A549 (cell line): ENCODE results near the gene MARCHF10. TPM values are rescaled to one million over a fixed set of nuclear protein-coding genes. Genes with fewer than 3 reads are reported as not detected.

Experiments
- ATAC-seq, 2 experiments: fragments of 200-7000 bp in 1 of 2; fragments of >200 bp in 1 of 2; cut with Nextera tagmentation in 1 of 2; cut with Tn5 transposase in 1 of 2; 3 replicates each; pipeline versions ENCODE4 v1.8.0 to v1.9.1; 2018 to 2020; ENCODE audit warnings: mild to moderate bottlenecking in 1 of 2, moderate library complexity in 1 of 2
- CTCF ChIA-PET: fragments of 300-600 bp; sonication (Branson Sonifier 250); formaldehyde crosslinking; extraction: SDS; loops from one replicate; lab custom pipeline; 2021; ENCODE audit warnings: antibody characterized with exemption, inconsistent platforms; lab: Yijun Ruan, JAX
- POLR2A ChIA-PET: fragments of 350-600 bp; formaldehyde crosslinking; extraction: SDS; loops from one replicate; lab custom pipeline; 2021; ENCODE audit warnings: antibody characterized with exemption, inconsistent platforms; lab: Yijun Ruan, JAX
- DNase-seq, 2 experiments: peaks; one replicate each; pipeline versions ENCODE4 v3.0.0 to v3.0.0-alpha.2; 2011 to 2016; ENCODE audit warnings: low read depth in 1 of 2, low spot score in 1 of 2
- FAIRE-seq: peaks from 2 replicates; lab custom pipeline; 2011; peaks lifted over from hg19 to GRCh38; lab: Jason Lieb, UNC
- H3K27ac ChIP-seq, 2 experiments: fragments of >200 bp; sonication (Bioruptor Twin); formaldehyde crosslinking; 3 replicates each; pipeline ENCODE4 v1.5.1; 2016 to 2017
- H3K4me1 ChIP-seq: fragments of >200 bp; sonication (Bioruptor Twin); formaldehyde crosslinking; 3 replicates; pipeline ENCODE4 v1.6.1; 2016
- H3K4me2 ChIP-seq: fragments of >200 bp; sonication (Bioruptor Twin); formaldehyde crosslinking; 3 replicates; pipeline ENCODE4 v1.6.1; 2016
- H3K4me3 ChIP-seq: fragments of >200 bp; sonication (Bioruptor Twin); formaldehyde crosslinking; 3 replicates; pipeline ENCODE4 v1.5.1; 2016
- H3K9me3 ChIP-seq: fragments of >200 bp; sonication (Bioruptor Twin); formaldehyde crosslinking; 3 replicates; pipeline ENCODE4 v1.6.1; 2016
- CBX2 ChIP-seq: fragments of 200-600 bp; sonication (generic); IDR thresholded peaks from 2 replicates; pipeline ENCODE4 v1.6.1; 2016; ENCODE audit warnings: low read depth, mild to moderate bottlenecking, borderline replicate concordance
- CHD4 ChIP-seq: fragments of 200-600 bp; sonication (generic); IDR thresholded peaks from 2 replicates; pipeline ENCODE4 v1.6.1; 2016; ENCODE audit warnings: antibody characterized with exemption, mild to moderate bottlenecking, borderline replicate concordance
- E2F6 ChIP-seq: IDR thresholded peaks from 2 replicates; pipeline ENCODE4 v1.6.1; 2012; ENCODE audit warnings: low read depth, borderline replicate concordance
- EHMT2 ChIP-seq: fragments of 200-600 bp; sonication (generic); IDR thresholded peaks from 2 replicates; pipeline ENCODE4 v1.6.1; 2016; ENCODE audit warnings: antibody characterized with exemption, low read depth, mild to moderate bottlenecking, moderate library complexity
- FOSB ChIP-seq: fragments of 250-450 bp; sonication (Bioruptor Pico); IDR thresholded peaks from 2 replicates; pipeline ENCODE4 v1.5.0; 2020; ENCODE audit warnings: mild to moderate bottlenecking, moderate library complexity
- FOXS1 ChIP-seq: fragments of 250-450 bp; sonication (Bioruptor Pico); IDR thresholded peaks from 2 replicates; pipeline ENCODE4 v1.5.0; 2020; ENCODE audit warnings: mild to moderate bottlenecking, moderate library complexity
- HDAC2 ChIP-seq: fragments of 200-600 bp; sonication (generic); IDR thresholded peaks from 2 replicates; pipeline ENCODE4 v1.6.1; 2016
- HOXB5 ChIP-seq: fragments of 250-450 bp; sonication (Bioruptor Pico); IDR thresholded peaks from 2 replicates; pipeline ENCODE4 v1.5.0; 2020; ENCODE audit warnings: mild to moderate bottlenecking, moderate library complexity
- JUNB ChIP-seq: fragments of >200 bp; sonication (Bioruptor Twin); formaldehyde crosslinking; IDR thresholded peaks from 2 replicates; pipeline ENCODE4 v1.6.1; 2016
- MAFK ChIP-seq: fragments of 450-650 bp; IDR thresholded peaks from 2 replicates; pipeline ENCODE4 v1.6.1; 2014; ENCODE audit not compliant: partially characterized antibody
- POLR2AphosphoS2 ChIP-seq: conservative IDR thresholded peaks from 2 replicates; pipeline ENCODE4 v1.6.1; 2012; ENCODE audit warnings: low read length, improper control_type of control experiment, inconsistent platforms
- RCOR1 ChIP-seq: fragments of 150-350 bp; IDR thresholded peaks from 2 replicates; pipeline ENCODE4 v1.6.1; 2014; ENCODE audit warnings: antibody characterized with exemption, low read length, low read depth
- TP53 ChIP-seq: fragments of 250-450 bp; sonication (Bioruptor Pico); IDR thresholded peaks from 2 replicates; pipeline ENCODE4 v1.5.0; 2021; ENCODE audit warnings: mild to moderate bottlenecking, moderate library complexity
- ZC3H11A ChIP-seq: fragments of 450-650 bp; IDR thresholded peaks from 2 replicates; pipeline ENCODE4 v1.6.1; 2014; ENCODE audit warnings: antibody characterized with exemption, mild to moderate bottlenecking
- WGBS: methylation state at CpG from one replicate; pipeline ENCODE4 v1.1.6; 2017; ENCODE audit errors: missing lambda C conversion rate; 5-methylcytosine and 5-hydroxymethylcytosine counted together
- polyA plus RNA-seq, 4 experiments: library from polyadenylated mRNA; depleted of rRNA in 3 of 4; stranded (reverse); fragments of >200 nt; fragmentation: RNase III in 1 of 4; extraction: RNeasy Plus Mini Kit Qiagen cat#74134 plus additional on column Dnase treatment in 1 of 4; gene quantifications; 2 replicates in 3 of 4; 3 replicates in 1 of 4; pipeline ENCODE4 v1.2.3, GENCODE V29; 2011 to 2017
- TF ChIP-seq, protein P1 (sequence below): fragments of >200 bp; sonication (Bioruptor Twin); formaldehyde crosslinking; IDR thresholded peaks from 3 replicates; pipeline ENCODE4 v1.6.1; 2016
- TF ChIP-seq, protein P2 (sequence below): fragments of >200 bp; sonication (Bioruptor Twin); formaldehyde crosslinking; IDR thresholded peaks from 3 replicates; pipeline ENCODE4 v1.5.1; 2016

Gene MARCHF10
- polyA plus RNA-seq, 2 of the 4 experiments (the other 2 are of a cell fraction) = 0.43 to 0.57 TPM

DNA sequence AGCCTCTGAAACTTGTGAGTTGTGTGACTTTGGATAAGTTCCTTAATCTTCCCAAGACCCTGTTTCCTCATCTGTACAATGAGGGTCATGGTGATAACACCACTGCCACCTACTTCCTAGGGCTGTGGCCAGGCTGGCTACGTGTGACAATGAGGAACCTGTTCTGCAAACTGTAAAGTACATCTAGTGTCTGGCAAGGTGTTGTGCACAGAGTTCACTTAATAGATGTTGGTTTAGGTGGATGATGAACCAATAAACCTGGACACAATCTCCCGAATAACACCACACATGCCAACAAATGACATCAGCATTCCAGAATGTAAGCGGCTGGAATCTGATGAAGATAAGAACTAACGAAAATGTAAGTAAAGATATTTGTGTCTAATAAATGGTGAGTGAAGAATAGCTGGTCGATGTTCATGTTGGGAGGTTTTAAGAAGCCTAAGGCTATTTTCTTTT lies 82.3 kb downstream of the MARCHF10 start:
- ATAC-seq = no peak; a peak in 1 of 6 replicates
- 45% methylated on average over 5 of the region's 5 CpGs for WGBS
- CTCF ChIA-PET = interaction anchor here (0.9 to 1.3 kb wide), 2 partner anchors 53 to 680 kb away, joined by 4 read pairs; no protein-coding TSS in a partner anchor
- no peak for DNase-seq
- no peaks in the 10 kb centered on the region; the same call in 2 of the 3 replicates for H3K9me3 ChIP-seq
- TF ChIP-seq EHMT2 = no peak
- H3K4me2 ChIP-seq = 0 out of 3 replicates have a peak overlapping the region, but pooled peaks have one; percentile 9
- H3K4me1 ChIP-seq = peaks cover 8% of the 10 kb centered on the region; the same call in 1 of the 3 replicates
- no peak overlapping the region for H3K4me3 ChIP-seq
- POLR2A ChIA-PET = no interaction called here
- H3K27ac ChIP-seq = 0 out of 6 replicates have a peak overlapping the region, but pooled peaks of 1 of the 2 experiments have one; percentile 7
- FAIRE-seq = peak; percentile 65

- no peaks in the 10 kb centered on the region; the same call in 2 of the 3 replicates for H3K9me3 ChIP-seq
- WGBS = 79% methylated on average over 16 of the region's 16 CpGs
- FAIRE-seq = no peak
- peaks cover 13% of the 10 kb centered on the region; the same call in 1 of the 3 replicates for H3K4me1 ChIP-seq
- POLR2A ChIA-PET = no interaction called here
- H3K27ac ChIP-seq = peak overlapping the region in 1 of 2 experiments; percentile 8; a peak in 1 of 6 replicates
- CTCF ChIA-PET = interaction anchor here (1.2 to 3.5 kb wide), 3 partner anchors 13 to 45 kb away, joined by 3 to 23 read pairs (median 11); no protein-coding TSS in a partner anchor
- H3K4me2 ChIP-seq = no peak overlapping the region
- TF ChIP-seq MAFK = no peak
- no peak for TF ChIP-seq RCOR1
- no peak for TF ChIP-seq HOXB5
- no peak for TF ChIP-seq HDAC2
- TF ChIP-seq FOXS1 (CRISPR knock-in tag) = no peak
- TF ChIP-seq, protein P1, sequence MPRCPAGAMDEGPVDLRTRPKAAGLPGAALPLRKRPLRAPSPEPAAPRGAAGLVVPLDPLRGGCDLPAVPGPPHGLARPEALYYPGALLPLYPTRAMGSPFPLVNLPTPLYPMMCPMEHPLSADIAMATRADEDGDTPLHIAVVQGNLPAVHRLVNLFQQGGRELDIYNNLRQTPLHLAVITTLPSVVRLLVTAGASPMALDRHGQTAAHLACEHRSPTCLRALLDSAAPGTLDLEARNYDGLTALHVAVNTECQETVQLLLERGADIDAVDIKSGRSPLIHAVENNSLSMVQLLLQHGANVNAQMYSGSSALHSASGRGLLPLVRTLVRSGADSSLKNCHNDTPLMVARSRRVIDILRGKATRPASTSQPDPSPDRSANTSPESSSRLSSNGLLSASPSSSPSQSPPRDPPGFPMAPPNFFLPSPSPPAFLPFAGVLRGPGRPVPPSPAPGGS = no peak
- no peak for TF ChIP-seq E2F6
- no peak for TF ChIP-seq TP53 (CRISPR knock-in tag)
- TF ChIP-seq, protein P2, sequence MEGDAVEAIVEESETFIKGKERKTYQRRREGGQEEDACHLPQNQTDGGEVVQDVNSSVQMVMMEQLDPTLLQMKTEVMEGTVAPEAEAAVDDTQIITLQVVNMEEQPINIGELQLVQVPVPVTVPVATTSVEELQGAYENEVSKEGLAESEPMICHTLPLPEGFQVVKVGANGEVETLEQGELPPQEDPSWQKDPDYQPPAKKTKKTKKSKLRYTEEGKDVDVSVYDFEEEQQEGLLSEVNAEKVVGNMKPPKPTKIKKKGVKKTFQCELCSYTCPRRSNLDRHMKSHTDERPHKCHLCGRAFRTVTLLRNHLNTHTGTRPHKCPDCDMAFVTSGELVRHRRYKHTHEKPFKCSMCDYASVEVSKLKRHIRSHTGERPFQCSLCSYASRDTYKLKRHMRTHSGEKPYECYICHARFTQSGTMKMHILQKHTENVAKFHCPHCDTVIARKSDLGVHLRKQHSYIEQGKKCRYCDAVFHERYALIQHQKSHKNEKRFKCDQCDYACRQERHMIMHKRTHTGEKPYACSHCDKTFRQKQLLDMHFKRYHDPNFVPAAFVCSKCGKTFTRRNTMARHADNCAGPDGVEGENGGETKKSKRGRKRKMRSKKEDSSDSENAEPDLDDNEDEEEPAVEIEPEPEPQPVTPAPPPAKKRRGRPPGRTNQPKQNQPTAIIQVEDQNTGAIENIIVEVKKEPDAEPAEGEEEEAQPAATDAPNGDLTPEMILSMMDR = no peak
- no peak for TF ChIP-seq JUNB
- no peak for TF ChIP-seq FOSB (CRISPR knock-in tag)
- TF ChIP-seq POLR2AphosphoS2 = no peak
- TF ChIP-seq ZC3H11A = no peak
- no peak for TF ChIP-seq CHD4
- DNase-seq = no peak
- ATAC-seq = no peak
- no peak overlapping the region for H3K4me3 ChIP-seq
Observed at GRCh38 chr17:62724398-62725146, 83.5 kb downstream of the MARCHF10 start.

DNA sequence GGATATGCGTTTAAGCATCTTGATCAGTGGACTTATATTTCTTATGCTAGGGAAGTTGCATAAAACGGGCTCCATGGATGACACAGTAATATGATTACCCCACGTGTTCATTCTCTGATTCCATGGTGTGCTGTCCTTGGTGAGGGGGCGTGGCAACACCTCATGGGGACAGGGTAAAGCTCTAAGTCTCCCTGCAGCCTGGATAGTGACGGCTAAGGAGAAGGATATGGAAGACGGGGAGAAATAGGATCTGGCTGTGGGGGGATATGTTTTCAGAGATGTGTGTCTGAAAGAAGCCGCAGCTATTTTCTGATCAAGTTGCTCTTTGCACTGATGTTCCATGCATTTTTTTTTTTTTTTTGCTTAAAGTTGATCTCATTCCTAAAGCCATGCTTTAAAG lies 84.3 kb downstream of the MARCHF10 start:
- no peak overlapping the region for H3K4me2 ChIP-seq
- H3K4me3 ChIP-seq = no peak overlapping the region
- TF ChIP-seq CBX2 = no peak
- CTCF ChIA-PET = interaction anchor here (1.2 to 3.5 kb wide), 3 partner anchors 12 to 46 kb away, joined by 3 to 23 read pairs (median 11); no protein-coding TSS in a partner anchor
- FAIRE-seq (no peak), ATAC-seq (peak in 1 of 2 experiments; percentile 33; a peak in 1 of 6 replicates), DNase-seq (no peak)
- no peaks in the 10 kb centered on the region; the same call in 2 of the 3 replicates for H3K9me3 ChIP-seq
- H3K4me1 ChIP-seq = peaks cover 13% of the 10 kb centered on the region; the same call in 1 of the 3 replicates
- POLR2A ChIA-PET = no interaction called here
- no peak overlapping the region for H3K27ac ChIP-seq
- 69% methylated on average over 7 of the region's 7 CpGs for WGBS
